DMS 273 (cell line): ENCODE results near the gene ZNF273.

Experiments used
- DNase-seq: peaks from one replicate; lab custom pipeline; 2025; ENCODE audit not compliant: unreplicated experiment; lab: John Stamatoyannopoulos, UW

Gene ZNF273

DNA sequence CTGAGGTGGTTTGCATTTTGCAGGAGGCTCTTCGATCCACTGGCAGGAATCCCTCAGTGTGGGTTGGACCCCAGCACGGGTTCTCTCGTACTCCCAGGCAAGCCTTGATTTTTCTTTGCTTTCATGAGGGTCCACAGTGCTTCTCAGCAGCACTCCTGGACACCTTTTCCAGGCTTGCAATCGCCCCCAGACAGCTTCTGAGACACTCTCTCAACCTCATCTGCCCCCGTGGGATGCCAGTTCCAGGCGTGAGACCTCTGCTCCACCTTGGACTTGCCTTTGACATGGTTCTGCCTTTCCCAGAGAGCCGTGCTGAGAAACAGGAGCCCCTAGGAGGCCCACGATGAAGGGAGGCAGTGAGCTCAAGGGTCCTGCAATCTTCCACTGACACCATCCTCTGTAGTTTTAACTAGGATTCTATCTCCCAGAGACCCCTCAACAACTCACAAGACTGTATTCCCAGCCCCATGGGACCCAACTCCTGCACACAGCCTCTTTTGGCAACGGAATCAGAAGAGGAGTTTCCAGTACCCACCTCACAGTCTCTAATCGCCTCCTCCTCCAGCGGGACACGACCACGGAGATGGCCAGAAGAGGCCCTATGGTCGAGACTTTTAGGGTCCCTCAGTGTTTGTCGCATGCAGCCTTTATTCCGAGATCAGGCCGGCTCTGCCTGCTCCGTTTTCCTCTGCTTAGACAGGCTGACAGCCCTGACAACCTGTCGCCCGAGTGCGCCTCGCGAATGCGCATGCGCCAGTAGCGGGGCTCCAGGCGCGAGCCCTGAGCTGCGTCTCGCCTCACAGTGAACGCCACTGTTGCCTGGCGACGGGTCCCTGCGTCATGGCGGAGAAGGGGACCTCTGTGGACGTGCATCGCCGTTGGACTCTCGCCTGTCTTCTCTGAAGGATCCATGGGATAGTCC, 26.0 kb upstream of the ZNF273 start:
- DNase-seq = peak; percentile 91

DNA sequence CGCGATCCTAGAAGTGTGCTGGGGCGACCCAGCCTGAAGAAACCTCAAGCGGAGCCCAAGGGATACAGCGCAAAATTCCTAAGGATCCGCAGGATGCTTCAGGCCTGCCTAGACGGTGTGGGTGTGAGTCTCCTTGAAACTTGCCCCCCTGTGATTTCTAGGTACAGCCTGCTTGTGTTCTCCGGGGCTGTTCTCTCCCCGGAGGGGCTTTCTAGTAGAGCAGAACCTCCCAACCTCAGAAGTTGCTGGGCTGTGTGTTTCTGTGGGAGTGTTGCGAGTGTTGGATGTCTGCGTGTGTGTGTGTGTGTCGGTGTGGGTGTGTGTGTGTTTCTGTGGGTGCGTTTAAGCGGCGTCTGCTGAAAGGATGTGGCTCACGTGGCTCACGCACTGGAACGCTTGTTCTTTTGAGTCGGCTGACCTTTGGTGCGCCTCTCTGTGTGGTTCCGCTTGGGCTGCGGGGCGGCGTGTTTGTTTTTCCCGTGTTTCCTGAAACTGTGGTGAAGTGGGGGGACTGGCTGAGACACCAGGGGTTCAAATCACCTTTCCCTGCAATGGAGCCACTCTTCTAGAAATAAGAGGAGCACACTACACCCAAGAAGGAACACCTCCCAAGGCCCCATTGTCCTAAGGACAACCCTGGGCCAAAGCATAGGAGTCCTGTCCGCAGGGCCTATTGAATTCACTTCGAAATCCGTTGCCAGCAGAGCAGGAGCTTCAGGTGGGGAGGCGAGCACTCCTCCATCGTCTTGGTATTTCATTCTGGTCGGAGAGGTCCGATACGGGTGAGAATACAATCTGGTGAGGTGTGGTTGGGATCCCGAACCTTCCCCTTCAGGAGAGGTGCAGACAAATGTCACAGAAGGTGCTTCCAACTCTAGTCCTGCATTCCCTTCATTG, 25.1 kb upstream of the ZNF273 start:
- no peak for DNase-seq

- DNase-seq = no peak
Measured at GRCh38 chr7:64878684-64879083, 24.4 kb upstream of the ZNF273 start.

DNA sequence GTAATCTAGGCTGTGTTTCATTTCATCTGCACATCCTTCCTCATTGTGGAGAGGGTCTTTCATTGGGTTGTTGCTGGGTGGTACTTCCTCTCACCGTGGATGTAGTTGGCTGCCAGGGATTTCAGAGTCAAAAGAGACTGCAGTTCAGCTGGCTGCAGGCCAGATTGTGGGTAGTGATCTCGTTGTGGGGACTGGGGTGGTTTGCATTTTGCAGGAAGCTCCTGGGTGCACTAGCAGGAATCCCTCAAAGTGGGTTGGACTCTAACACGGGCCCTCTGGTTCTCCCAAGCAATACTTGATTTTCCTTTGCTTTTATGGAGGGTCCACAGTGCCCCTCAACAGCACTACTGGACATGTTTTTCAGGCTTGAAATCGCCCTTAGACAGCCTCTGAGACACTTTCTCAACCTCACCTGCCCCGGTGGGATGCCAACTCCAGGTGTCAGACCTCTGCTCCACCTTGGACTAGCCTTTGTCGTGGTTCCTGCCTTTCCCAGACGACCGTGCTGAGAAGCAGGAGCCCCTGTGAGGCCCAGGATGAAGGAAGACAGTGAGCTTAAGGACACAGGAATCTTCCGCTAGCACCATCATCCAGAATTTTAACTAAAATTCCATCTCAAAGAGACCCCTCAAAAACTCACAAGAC, 23.9 kb upstream of the ZNF273 start:
- DNase-seq = no peak

DNA sequence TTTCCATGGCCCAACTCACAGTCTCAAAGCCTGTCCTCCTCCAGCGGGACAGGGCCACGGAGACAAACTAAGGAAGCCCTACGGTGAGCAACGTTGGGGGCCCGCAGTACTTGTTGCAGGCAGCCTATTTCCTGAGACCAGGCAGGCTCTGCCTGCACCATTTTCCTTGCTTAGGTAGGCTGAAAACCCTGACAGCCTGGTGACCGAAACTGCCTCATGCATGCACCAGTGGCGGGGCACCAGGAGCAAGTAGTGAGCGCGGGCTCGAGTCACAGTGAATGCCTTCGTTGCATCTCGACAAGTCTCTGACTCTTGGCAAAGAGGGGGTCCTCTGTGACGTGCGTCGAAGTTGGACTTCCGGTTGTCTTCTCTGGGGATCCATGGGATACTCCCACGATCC, 23.3 kb upstream of the ZNF273 start:
- no peak for DNase-seq

DNA sequence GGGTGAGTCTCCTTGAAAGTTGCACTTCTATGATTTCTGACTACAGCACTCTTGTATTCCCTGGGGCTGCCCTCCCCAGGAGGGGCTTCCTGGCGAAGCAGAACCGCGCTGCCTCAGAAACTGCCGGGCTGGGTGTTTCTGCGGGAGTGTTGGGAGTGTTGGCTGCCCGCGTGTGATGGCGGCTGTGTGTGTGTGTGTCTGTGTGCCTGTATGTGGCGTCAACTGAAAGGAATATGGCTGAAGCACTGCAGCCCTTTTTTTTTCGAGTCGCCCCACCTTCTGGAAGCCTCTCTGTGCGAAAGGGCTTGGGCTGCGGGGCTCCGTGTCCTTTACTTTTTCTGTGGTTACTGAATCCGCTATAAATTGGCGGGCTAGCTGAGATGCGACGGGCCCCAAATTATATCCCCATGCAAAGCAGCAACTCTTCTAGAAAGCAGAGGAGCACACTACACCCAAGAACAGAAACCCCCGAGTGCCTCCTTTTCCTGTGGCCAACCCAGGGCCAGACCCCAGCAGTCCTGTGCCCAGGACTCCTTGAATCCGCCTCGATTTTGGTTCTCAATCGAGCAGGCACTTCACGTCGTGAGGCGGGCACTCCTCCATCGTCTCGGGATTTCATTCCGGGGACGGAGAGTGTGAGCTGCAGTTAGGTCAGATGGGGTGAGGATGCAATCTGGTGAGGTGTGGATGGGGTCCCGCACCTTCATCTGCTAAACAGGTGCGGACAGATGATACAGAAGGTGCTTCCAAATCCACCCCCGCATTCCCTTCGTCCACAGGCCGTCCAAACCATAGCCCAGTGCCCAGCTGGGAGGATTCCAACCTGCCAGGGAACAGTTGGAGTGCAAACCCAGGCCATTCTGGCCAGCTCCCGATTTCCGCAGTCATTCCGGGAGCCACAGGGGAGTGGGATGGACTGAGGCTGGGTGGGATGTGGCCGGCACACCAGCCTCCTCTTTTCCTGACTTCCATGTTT, 22.5 kb upstream of the ZNF273 start:
- DNase-seq = no peak

- DNase-seq = no peak
Measured at GRCh38 chr7:64881461-64882287, 21.4 kb upstream of the ZNF273 start.

GRCh38 chr7:64882341-64883112, 20.5 kb upstream of the ZNF273 start:
- peak; percentile 87 for DNase-seq

DNA sequence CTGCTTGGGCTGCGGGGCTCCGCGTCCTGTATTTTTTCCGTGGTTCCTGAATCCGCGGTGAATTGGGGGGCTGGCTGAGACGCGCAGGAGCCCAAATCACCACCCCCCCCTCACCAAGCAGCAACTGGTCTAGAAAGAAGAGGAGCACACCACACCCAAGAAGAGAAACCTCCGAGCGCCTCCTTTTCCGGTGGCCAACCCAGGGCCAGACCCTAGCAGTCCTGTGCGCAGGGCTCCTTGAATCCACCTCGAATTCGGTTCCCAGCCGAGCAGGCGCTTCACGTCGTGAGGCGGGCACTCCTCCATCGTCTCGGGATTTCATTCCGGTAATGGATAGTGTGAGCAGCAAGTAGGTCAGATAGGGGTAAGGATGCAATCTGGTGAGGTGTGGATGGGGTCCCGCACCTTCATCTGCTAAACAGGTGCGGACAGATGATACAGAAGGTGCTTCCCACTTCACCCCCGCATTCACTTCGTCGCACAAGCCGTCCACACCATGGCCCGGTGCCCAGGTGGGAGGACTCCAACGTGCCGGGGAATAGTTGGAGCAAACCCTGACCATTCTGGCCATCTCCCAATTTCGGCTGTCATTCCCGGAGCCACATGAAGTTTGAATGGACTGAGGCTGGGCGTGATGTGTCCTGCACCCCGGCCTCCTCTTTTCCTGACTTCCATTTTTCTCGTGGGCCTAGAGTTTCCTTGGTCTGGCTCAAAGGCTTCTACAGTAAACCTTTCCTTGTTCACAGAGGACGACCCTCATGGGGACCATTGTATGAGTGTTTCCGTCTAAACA, 19.8 kb upstream of the ZNF273 start:
- DNase-seq = no peak

GRCh38 chr7:64884085-64884912, 18.8 kb upstream of the ZNF273 start:
- DNase-seq = no peak

DNA sequence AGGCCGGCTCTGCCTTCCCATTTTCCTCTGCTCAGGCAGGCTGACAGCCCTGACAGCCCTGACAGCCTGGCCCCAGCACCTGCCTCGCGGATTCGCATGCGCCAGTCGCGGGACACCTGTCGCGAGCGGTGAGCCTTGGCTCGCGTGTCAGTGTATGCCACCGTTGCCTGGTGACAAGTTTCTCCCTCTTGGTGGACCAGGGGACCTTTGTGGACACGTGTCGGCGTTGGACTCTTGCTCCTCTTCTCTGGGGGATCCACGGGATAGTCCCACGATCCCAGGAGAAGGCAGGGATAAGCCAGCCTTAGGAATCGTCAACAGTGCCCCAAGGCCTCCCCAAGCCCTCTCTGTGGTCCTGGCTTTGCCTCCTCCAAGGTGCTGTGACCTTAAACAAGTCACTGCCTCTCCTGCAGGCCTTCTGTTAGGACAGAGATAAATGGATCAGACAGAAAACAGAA, 18.1 kb upstream of the ZNF273 start:
- DNase-seq = no peak

- DNase-seq = no peak
Measured at GRCh38 chr7:64885520-64886240, 17.4 kb upstream of the ZNF273 start.

- DNase-seq = no peak
Measured at GRCh38 chr7:64886956-64887545, 16.0 kb upstream of the ZNF273 start.

DNA sequence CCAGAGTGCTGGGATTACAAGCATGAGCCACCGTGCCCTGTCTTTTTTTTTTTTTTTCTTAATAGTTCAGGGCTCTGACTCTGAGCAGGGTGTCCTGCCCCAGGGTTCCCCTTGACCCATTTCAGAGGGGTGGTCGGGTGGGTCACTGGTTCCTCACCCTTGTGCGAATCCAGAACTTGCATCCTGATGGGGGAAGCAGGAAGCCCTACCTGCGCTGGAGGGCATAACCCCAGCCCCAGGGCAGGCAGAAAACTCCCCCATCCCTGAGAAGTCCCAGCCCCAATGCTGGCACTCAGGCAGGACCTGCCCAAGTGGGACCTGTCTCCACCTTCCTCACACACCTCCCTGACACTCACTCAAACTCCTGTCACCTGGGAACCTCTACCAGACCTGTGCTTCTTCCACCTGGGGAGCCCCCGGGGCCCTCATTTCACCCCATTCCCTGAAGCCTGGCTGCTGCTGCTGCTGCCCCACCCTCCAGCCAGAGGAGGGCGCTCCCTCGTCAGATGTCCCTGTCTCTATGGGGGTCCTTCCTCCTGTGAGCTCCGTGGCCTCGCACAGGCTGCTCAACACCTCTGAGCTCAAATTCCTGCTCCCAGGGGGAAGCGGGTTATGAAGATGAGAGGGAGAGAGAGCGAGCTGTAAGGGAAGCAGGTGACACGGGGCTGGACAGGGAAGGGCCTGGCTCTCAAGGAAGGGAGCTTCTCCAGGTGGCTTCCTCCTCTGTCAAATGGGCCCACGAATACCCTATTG, 15.1 kb upstream of the ZNF273 start:
- no peak for DNase-seq

DNA sequence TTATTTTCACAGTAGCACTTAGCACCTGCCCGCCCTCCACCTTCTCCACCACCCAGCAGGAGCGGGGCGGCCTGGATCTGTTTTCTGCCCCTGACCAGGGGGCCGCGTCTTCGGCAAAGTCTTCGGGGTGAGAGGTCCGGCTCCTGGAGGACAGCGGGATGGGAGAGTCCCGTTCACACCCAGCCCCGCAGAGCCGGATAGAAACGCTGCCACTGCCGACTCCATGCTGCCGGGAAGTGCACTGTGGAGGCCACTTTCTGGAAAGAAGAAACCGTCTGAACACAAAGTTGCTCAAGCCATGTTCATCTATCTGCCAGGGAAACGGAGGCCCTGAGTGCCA, 14.5 kb upstream of the ZNF273 start:
- DNase-seq = no peak
